ENCODE measurements around the gene TMEM269. TPM values are rescaled to one million over a fixed set of nuclear protein-coding genes. Genes with fewer than 3 reads are reported as not detected.
A peak's percentile ranks its signal among the peaks of the same experiment; 100 is the strongest.

Gene TMEM269
- total and polyA plus RNA-seq, 7 donors = 0.04 TPM; not detected in 6

- 58 to 73% methylated on average over 7 of the region's 7 CpGs for WGBS, 2 donors
- Histone ChIP-seq H3K4me1 (peaks cover 0 to 45% (median 40%) of the 10 kb centered on the region in 4 donors), H3K4me3 (peak overlapping the region; percentile 91 to 98 (median 94)), H3K9me3 (no peaks in the 10 kb centered on the region), H3K27ac (peak overlapping the region; percentile 90 to 95 (median 94)), H3K36me3 (peaks cover 0 to 20% (median under 1%) of the 10 kb centered on the region in 4 donors), H3K27me3 (no peaks in the 10 kb centered on the region)
- intact Hi-C loops (cut with DNase I) = loop anchor here (5.0 to 10.0 kb wide), 4 partner anchors 108 to 430 kb away; partner anchors contain the start of genes FOXJ3 and PPIH
- TF ChIP-seq POLR2AphosphoS5 (IDR thresholded peaks at IDR 0.05) (no peak), POLR2A (IDR thresholded peaks at IDR 0.05) (no peak), CTCF (IDR thresholded peaks at IDR 0.05) (no peak), EP300 (IDR thresholded peaks at IDR 0.05) (no peak)
- DNase-seq = no peak
Measured at GRCh38 chr1:42765269-42765668, 19.5 kb upstream of the TMEM269 start.

GRCh38 chr1:42765832-42766740 is 18.7 kb upstream of the TMEM269 start:
- peak; percentile 77 for DNase-seq
- intact Hi-C loops (cut with DNase I) = loop anchor here (2.0 to 10.0 kb wide), 8 partner anchors 81 to 431 kb away; partner anchors contain the start of genes CFAP57, EBNA1BP2, FOXJ3 and PPIH
- Histone ChIP-seq H3K4me1 (peaks cover 0 to 45% (median 40%) of the 10 kb centered on the region in 4 donors), H3K9me3 (no peaks in the 10 kb centered on the region), H3K36me3 (peaks cover 0 to 11% (median 0%) of the 10 kb centered on the region in 4 donors), H3K27me3 (no peaks in the 10 kb centered on the region), H3K27ac (peak overlapping the region; percentile 90 to 95 (median 94)), H3K4me3 (peak overlapping the region; percentile 91 to 98 (median 94))
- WGBS, 2 donors = 1 to 2% methylated on average over 43 to 44 of the region's 44 CpGs
- TF ChIP-seq POLR2A (IDR thresholded peaks at IDR 0.05) = no peak
- peak in 2 of 4 donors; percentile 7 to 42 for TF ChIP-seq POLR2AphosphoS5 (IDR thresholded peaks at IDR 0.05)
- TF ChIP-seq CTCF (IDR thresholded peaks at IDR 0.05) = peak in 3 of 4 experiments; percentile 34 to 62 (median 35)

- 0% methylated on average over 82 of the region's 82 CpGs for WGBS, 2 donors
- peak; percentile 100 for DNase-seq
- intact Hi-C loops (cut with DNase I) = loop anchor here (1.0 to 10.0 kb wide), 9 partner anchors 49 to 432 kb away; partner anchors contain the start of genes CFAP57, EBNA1BP2, FOXJ3 and PPIH
- Histone ChIP-seq H3K4me3 (peak within 1 kb of the TSS; percentile 91 to 98 (median 94)), H3K4me1 (peaks cover 0 to 45% (median 40%) of the 10 kb centered on the region in 4 donors), H3K36me3 (peaks cover 0 to 3% (median 0%) of the 10 kb centered on the region in 4 donors), H3K27me3 (no peaks in the 10 kb centered on the region), H3K9me3 (no peaks in the 10 kb centered on the region), H3K27ac (peak within 1 kb of the TSS; percentile 90 to 95 (median 94))
- TF ChIP-seq EP300 (IDR thresholded peaks at IDR 0.05) = no peak
- peak; percentile 94 to 97 for TF ChIP-seq POLR2A (IDR thresholded peaks at IDR 0.05)
- TF ChIP-seq POLR2AphosphoS5 (IDR thresholded peaks at IDR 0.05) = peak; percentile 98 to 99 (median 98)
- TF ChIP-seq CTCF (IDR thresholded peaks at IDR 0.05) = no peak
Measured at GRCh38 chr1:42766741-42767509, 17.9 kb upstream of the TMEM269 start, which contains the start of the genes C1orf50 and P3H1. Gene C1orf50 (plus strand): TSS chr1:42767249. CDS start chr1:42767312, 63 bp downstream. Gene P3H1 (minus strand): TSS chr1:42767028. CDS start chr1:42766971, 57 bp downstream.

- H3K4me3 ChIP-seq = peak overlapping the region; percentile 91 to 98 (median 94)
- peak overlapping the region; percentile 90 to 95 (median 94) for H3K27ac ChIP-seq
- DNase-seq = no peak
- H3K27me3 ChIP-seq = no peaks in the 10 kb centered on the region
- H3K9me3 ChIP-seq = no peaks in the 10 kb centered on the region
- TF ChIP-seq CTCF (IDR thresholded peaks at IDR 0.05) (no peak), POLR2AphosphoS5 (IDR thresholded peaks at IDR 0.05) (no peak), EP300 (IDR thresholded peaks at IDR 0.05) (no peak), POLR2A (IDR thresholded peaks at IDR 0.05) (no peak)
- peaks cover 0 to under 1% (median 0%) of the 10 kb centered on the region in 4 donors for H3K36me3 ChIP-seq
- peaks cover 0 to 45% (median 40%) of the 10 kb centered on the region in 4 donors for H3K4me1 ChIP-seq
- intact Hi-C loops (cut with DNase I) = loop anchor here (1.0 to 10.0 kb wide), 9 partner anchors 49 to 433 kb away; partner anchors contain the start of genes CFAP57, EBNA1BP2, FOXJ3 and PPIH
- WGBS, 2 donors = 1 to 3% methylated on average over 23 of the region's 23 CpGs
Measured at GRCh38 chr1:42767510-42768000, 17.2 kb upstream of the TMEM269 start.
